ENCODE results near the gene ZBTB4. TPM values are rescaled to one million over a fixed set of nuclear protein-coding genes. Genes with fewer than 3 reads are reported as not detected.

The ZBTB4 gene
- total RNA-seq, 1 donor = 45.5 TPM

- TF ChIP-seq, protein P1, sequence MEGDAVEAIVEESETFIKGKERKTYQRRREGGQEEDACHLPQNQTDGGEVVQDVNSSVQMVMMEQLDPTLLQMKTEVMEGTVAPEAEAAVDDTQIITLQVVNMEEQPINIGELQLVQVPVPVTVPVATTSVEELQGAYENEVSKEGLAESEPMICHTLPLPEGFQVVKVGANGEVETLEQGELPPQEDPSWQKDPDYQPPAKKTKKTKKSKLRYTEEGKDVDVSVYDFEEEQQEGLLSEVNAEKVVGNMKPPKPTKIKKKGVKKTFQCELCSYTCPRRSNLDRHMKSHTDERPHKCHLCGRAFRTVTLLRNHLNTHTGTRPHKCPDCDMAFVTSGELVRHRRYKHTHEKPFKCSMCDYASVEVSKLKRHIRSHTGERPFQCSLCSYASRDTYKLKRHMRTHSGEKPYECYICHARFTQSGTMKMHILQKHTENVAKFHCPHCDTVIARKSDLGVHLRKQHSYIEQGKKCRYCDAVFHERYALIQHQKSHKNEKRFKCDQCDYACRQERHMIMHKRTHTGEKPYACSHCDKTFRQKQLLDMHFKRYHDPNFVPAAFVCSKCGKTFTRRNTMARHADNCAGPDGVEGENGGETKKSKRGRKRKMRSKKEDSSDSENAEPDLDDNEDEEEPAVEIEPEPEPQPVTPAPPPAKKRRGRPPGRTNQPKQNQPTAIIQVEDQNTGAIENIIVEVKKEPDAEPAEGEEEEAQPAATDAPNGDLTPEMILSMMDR (IDR thresholded peaks at IDR 0.05; ENCODE audit: insufficient read depth, low read length) = no peak
- H3K4me3 ChIP-seq (ENCODE audit: low read depth, low read length) = peak overlapping the region; percentile 53
- DNase-seq (ENCODE audit: low read depth) = no peak
These were observed 42.0 kb downstream of the ZBTB4 start for GRCh38 chr17:7437369-7437863.

GRCh38 chr17:7436556-7437368 is 42.7 kb downstream of the ZBTB4 start:
- TF ChIP-seq, protein P1 (IDR thresholded peaks at IDR 0.05; ENCODE audit: insufficient read depth, low read length) = peak; percentile 47
- DNase-seq (ENCODE audit: low read depth) = peak; percentile 63
- peak overlapping the region; percentile 53 for H3K4me3 ChIP-seq (ENCODE audit: low read depth, low read length)

DNA sequence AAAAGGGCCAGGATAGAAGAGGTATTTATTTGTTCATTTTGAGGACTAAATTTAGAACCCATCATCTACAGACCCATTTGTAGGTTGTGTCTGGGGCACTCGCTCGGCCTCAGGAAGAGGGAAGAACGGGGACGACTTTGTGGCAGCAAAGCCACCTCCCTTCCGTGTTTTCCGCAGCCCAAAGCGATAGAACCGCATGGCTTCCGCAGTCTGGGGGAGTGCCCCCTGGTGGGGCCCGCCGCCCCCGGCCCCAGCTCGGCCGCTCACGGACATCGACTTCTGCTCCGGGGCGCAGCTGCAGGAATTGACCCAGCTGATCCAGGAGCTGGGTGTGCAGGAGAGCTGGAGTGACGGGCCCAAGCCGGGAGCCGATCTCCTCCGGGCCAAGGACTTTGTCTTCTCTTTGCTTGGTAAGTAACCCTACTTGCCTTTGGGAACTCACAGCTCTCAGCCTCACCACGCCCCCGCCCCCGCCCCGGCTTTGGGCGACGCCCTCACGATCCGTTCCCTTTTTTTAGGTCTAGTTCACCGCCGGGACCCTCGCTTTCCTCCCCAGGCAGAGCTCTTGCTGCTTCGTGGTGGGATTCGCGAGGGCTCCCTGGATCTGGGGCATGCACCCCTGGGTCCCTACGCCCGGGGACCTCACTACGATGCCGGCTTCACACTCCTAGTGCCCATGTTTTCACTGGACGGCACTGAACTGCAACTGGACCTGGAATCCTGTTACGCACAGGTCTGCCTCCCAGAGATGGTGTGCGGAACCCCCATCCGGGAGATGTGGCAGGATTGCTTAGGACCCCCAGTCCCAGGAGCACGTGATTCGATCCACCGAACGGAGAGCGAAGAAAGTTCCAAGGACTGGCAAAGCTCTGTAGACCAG is 43.5 kb downstream of the ZBTB4 start:
- TF ChIP-seq, protein P1 (IDR thresholded peaks at IDR 0.05; ENCODE audit: insufficient read depth, low read length) = no peak
- no peak for DNase-seq (ENCODE audit: low read depth)
- H3K4me3 ChIP-seq (ENCODE audit: low read depth, low read length) = peak overlapping the region; percentile 38

- DNase-seq (ENCODE audit: low read depth) = no peak
- H3K4me3 ChIP-seq (ENCODE audit: low read depth, low read length) = no peak overlapping the region
- TF ChIP-seq, protein P1 (IDR thresholded peaks at IDR 0.05; ENCODE audit: insufficient read depth, low read length) = no peak
These were observed 47.1 kb downstream of the ZBTB4 start for GRCh38 chr17:7432296-7432695.

DNA sequence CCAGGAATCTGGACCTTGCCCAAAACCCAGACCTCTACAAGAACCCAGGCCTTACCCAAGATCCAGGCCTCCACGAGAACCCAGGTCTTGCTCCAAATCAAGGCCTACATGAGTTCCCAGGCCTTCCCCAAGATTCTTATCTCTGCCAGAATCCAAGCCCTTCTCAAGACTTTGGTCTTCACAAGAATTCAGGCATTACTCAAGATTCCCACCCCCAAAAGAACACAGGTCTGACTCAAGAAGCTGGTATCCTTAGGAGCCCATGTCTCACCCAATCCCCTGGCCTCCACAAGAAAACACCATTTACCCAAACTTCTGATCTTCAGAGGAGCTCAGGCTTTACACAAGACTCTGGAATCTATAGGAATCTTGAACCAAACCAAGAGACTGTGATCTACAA is 48.2 kb downstream of the ZBTB4 start:
- H3K4me3 ChIP-seq (ENCODE audit: low read depth, low read length) = no peak overlapping the region
- no peak for DNase-seq (ENCODE audit: low read depth)
- TF ChIP-seq, protein P1 (IDR thresholded peaks at IDR 0.05; ENCODE audit: insufficient read depth, low read length) = no peak

DNA sequence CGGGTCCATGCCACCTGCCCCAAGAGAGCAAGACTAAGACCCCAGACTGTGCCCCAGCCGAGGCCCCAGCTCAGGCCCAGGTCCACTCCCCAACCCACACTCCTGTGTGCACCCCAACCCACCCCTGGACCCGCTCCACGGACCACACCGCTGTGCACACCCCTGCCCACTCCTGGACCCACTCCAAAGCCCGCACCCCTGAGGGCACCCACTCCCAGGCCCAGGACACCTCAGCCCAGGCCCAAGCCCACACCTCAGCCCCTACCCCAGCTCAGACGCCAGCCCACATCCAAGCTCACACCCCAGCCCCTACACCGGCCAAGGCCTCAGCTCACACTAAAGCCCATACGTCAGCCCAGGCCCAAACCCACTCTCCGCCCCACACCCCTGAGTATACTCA is 49.7 kb downstream of the ZBTB4 start:
- no peak for DNase-seq (ENCODE audit: low read depth)
- H3K4me3 ChIP-seq (ENCODE audit: low read depth, low read length) = no peak overlapping the region
- TF ChIP-seq, protein P1 (IDR thresholded peaks at IDR 0.05; ENCODE audit: insufficient read depth, low read length) = no peak

Measured in fibroblast of the aortic adventitia (primary cell).